ENCODE data around the gene SERHL2. TPM values are rescaled to one million over a fixed set of nuclear protein-coding genes. Genes with fewer than 3 reads are reported as not detected.

Gene SERHL2, protein sequence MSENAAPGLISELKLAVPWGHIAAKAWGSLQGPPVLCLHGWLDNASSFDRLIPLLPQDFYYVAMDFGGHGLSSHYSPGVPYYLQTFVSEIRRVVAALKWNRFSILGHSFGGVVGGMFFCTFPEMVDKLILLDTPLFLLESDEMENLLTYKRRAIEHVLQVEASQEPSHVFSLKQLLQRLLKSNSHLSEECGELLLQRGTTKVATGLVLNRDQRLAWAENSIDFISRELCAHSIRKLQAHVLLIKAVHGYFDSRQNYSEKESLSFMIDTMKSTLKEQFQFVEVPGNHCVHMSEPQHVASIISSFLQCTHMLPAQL
- total RNA-seq: 6.9 and 20.2 TPM in 2 replicates

DNA sequence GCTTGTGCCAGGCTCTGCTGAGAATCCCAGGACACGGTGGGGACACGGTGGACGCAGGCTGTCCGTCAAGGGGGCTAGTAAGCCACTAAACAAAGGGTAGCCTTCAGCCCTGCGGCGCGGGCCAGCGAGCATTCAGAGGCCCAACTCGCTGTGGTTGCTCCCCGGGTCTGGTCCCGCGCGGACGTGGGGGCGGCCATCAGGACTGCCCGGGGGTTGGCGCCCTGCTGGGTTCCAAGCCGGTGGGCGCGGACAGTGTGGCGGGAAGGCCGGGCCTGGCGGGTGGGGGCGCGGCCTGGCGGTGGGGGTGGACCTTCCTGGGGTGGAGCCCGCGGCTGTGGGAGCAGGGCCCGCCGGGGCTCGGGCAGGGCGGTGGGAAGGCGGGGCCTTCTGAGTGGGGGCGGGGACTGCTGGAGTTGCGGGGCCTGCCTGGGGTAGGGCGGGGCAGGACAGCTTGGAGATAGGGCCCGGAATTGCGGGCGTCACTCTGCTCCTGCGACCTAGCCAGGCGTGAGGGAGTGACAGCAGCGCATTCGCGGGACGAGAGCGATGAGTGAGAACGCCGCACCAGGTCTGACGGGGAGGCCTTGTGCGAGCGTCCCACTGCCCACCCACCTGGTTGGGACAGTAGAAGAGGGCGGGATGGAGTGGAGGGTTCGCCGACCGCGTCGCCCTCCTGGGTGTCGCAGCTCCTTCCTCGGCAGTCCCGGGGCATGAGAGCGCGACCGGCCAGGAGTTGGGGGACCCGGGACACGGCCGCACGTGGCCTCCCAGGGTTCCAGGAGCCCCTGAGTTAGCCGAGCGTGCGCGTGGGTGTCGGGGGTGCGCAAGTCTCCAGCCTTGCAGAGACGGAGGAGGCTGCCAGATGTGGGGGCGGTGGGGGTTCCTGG is at the start of gene SERHL2:
Gene SERHL2 (plus strand): TSS at position 482 of the 887 bp plus-strand sequence. CDS start 65 bp downstream, at position 547.

DNA sequence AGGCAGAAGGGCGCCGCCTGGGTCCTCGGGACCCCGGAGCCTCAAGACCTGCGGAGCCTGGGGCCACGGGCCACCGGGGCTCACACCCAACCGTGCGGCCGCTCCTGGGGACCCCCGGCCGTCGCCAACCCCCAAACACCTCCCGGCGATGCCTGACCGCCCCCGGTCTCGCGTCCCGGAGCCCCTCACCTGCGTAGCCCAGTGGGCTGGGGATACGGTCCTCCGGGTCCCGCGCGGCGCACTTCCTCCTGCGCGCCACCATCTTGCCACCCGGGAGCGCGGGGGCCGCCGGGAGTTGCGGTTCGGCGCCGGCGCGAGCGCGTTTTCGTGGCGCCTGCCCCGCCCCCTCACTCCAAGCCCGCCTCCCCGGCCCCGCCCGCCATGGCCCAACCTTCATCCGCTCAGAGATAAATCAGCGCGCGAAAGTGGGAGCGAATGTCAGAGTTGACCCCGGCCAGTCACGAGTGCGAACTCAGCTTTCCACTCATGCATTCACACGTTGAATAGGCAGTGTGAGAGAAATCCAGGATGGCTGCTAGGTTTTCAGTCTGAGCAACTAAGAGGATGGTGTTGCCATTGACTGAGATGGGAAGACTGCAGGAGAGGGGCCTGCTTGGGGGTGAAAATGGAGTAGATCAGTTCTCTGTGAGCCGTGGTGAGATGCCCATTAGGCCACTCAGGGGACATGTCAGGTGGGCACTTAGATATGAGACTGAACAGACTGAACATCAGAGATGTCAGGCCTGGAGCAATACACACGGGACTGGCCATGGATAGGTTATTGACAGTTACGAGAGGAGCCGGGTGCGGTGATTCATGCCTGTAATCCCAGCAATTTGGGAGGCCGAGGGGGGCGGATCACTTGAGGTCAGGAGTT is 34.0 kb upstream of the SERHL2 start, which contains the start of gene RRP7A:
Gene RRP7A (minus strand): TSS at position 272 of the 877 bp plus-strand sequence. CDS start 10 bp downstream, at position 262.

DNA sequence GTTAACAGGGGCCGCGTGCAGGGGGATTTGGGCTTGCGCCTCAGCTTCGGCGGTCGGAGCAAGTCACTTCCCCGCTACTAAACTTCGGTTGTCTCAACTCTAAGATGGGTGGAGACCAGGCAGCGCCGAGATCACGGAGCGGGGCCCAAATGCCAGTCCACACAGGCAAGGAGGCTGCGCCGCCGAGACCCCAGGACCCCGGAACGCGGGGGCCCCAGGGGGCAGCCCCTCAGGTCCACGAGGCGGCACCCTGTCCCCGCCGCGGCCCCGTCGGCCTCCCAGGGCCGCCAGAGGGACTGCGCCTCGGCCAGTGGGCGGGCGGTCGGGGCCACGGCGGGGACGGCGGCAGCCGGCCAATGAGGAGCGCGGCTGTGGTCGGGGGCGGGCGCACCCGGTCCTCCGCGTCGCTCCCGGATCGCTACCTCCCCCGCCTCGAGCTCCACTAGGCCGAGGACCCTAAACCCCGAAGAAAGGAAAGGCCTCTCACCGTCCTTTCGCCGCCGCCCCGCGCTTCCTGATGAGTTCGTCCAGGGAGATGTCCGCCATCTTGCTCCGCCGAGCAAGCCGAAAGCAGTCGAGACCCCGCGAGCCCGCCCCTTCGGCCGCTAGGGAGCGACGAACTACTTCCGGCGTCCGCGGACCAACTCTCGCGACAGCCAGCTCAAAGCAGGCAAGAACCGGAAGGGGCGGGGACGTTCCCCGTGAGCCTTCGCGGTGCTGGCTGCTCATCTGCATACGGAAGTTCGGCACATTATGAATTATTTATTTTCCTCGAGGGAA is 60.7 kb downstream of the SERHL2 start, which contains the start of gene POLDIP3:
Gene POLDIP3 (minus strand): TSS at position 572 of the 780 bp plus-strand sequence. CDS start 26 bp downstream, at position 546.

Other genes with a start within 250 kb of the SERHL2 start
- 0.18 TPM in 1 of 2 replicates, not detected in the other for gene NFAM1, start 121.6 kb upstream of the SERHL2 start, total RNA-seq
- gene RRP7A, start 34.2 kb upstream of the SERHL2 start, total RNA-seq: 37.9 and 49.0 TPM in 2 replicates
- 30.3 TPM in 2 replicates for gene POLDIP3, start 60.9 kb downstream of the SERHL2 start, total RNA-seq
- gene ATP5MGL, start 86.6 kb downstream of the SERHL2 start, total RNA-seq: not detected in 2 replicates
- gene CYB5R3, start 95.4 kb downstream of the SERHL2 start, total RNA-seq: 147 and 154 TPM in 2 replicates
- gene A4GALT, start 166.9 kb downstream of the SERHL2 start, total RNA-seq: 6.9 and 8.3 TPM in 2 replicates

All from myometrial cell (primary cell).